ENCODE data around the gene WDR19. TPM values are rescaled to one million over a fixed set of nuclear protein-coding genes. Genes with fewer than 3 reads are reported as not detected.

Gene WDR19
- total RNA-seq, 1 experiment from 2014 or later = 23.3 TPM

GRCh38 chr4:39166669-39167068 lies 15.7 kb upstream of the WDR19 start:
- H3K56ac ChIP-seq (ENCODE audit: insufficient read length, low read depth, low read length) = no peak overlapping the region
- no CpG with 5 or more reads among the region's 7 CpGs for WGBS (ENCODE audit: extremely low coverage, insufficient read length, low lambda C conversion rate)
- H3K27ac ChIP-seq (ENCODE audit: insufficient read length, low read depth, low read length) = no peak overlapping the region
- no peaks in the 10 kb centered on the region for H3K9me3 ChIP-seq (ENCODE audit: control insufficient read depth, low read depth, low read length)
- H3K27me3 Mint-ChIP-seq (ENCODE audit: low read depth) = no peaks in the 10 kb centered on the region
- no peak overlapping the region for H2BK12ac ChIP-seq (ENCODE audit: insufficient read length, low read depth, low read length)
- H3K23me2 ChIP-seq (ENCODE audit: insufficient read length, low read depth, low read length, poor library complexity, severe bottlenecking) = no peaks in the 10 kb centered on the region
- H2BK5ac ChIP-seq (ENCODE audit: insufficient read length, low read length) = no peak overlapping the region
- no peaks in the 10 kb centered on the region for H3K36me3 Mint-ChIP-seq (ENCODE audit: insufficient read depth in 1 of 3, low read depth in 3 of 3)
- no peaks in the 10 kb centered on the region for H4K20me1 ChIP-seq (ENCODE audit: control insufficient read depth, insufficient read depth, insufficient read length)
- H3K27me3 ChIP-seq (ENCODE audit: insufficient read depth, low read length) = no peaks in the 10 kb centered on the region
- no peak overlapping the region for H3K18ac ChIP-seq (ENCODE audit: insufficient read length, low read depth, low read length)
- no peak overlapping the region for H4K8ac ChIP-seq (replicated peaks; ENCODE audit: insufficient read length, low read depth, low read length)
- H2BK15ac ChIP-seq (ENCODE audit: low read depth, low read length) = no peak overlapping the region
- no peak overlapping the region for H2BK20ac ChIP-seq (ENCODE audit: low read depth, low read length, poor library complexity, severe bottlenecking)
- no peak overlapping the region for H3K27ac Mint-ChIP-seq
- no peak overlapping the region for H3K9ac ChIP-seq (ENCODE audit: extremely low read depth, insufficient read length, low read length)
- no peak overlapping the region for H2AFZ ChIP-seq (ENCODE audit: low read length)
- no peak for DNase-seq
- H3K4ac ChIP-seq (ENCODE audit: low read depth, low read length) = no peak overlapping the region
- H3K9me3 Mint-ChIP-seq = no peaks in the 10 kb centered on the region
- no peaks in the 10 kb centered on the region for H3K79me1 ChIP-seq (ENCODE audit: insufficient read depth, low read depth, low read length, poor library complexity, severe bottlenecking)
- no peak overlapping the region for H4K5ac ChIP-seq (ENCODE audit: insufficient read length, low read depth, low read length)
- H3K4me1 Mint-ChIP-seq = peaks cover 10 to 11% of the 10 kb centered on the region in 2 experiments
- no peak overlapping the region for H3K4me2 ChIP-seq (ENCODE audit: insufficient read depth, insufficient read length, low read length)
- H3K4me1 ChIP-seq (ENCODE audit: insufficient read depth, low read length) = no peaks in the 10 kb centered on the region; the same call in 1 of the 2 replicates
- TF ChIP-seq, protein P1, sequence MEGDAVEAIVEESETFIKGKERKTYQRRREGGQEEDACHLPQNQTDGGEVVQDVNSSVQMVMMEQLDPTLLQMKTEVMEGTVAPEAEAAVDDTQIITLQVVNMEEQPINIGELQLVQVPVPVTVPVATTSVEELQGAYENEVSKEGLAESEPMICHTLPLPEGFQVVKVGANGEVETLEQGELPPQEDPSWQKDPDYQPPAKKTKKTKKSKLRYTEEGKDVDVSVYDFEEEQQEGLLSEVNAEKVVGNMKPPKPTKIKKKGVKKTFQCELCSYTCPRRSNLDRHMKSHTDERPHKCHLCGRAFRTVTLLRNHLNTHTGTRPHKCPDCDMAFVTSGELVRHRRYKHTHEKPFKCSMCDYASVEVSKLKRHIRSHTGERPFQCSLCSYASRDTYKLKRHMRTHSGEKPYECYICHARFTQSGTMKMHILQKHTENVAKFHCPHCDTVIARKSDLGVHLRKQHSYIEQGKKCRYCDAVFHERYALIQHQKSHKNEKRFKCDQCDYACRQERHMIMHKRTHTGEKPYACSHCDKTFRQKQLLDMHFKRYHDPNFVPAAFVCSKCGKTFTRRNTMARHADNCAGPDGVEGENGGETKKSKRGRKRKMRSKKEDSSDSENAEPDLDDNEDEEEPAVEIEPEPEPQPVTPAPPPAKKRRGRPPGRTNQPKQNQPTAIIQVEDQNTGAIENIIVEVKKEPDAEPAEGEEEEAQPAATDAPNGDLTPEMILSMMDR (conservative IDR thresholded peaks at IDR 0.05) = no peak
- H3K4me3 Mint-ChIP-seq = no peak overlapping the region
- H3K14ac ChIP-seq (ENCODE audit: insufficient read depth, low read length) = no peak overlapping the region
- H2AK5ac ChIP-seq (ENCODE audit: insufficient read length, low read length) = no peak overlapping the region
- H3T11ph ChIP-seq (ENCODE audit: low read length) = no peak overlapping the region
- H3K79me2 ChIP-seq (ENCODE audit: insufficient read depth, low read length) = no peaks in the 10 kb centered on the region
- H3K23ac ChIP-seq (ENCODE audit: insufficient read length, low read depth, low read length) = no peak overlapping the region
- H4K91ac ChIP-seq (ENCODE audit: insufficient read length, low read depth, low read length) = no peak overlapping the region
- H2BK120ac ChIP-seq (ENCODE audit: low read depth, low read length, poor library complexity, severe bottlenecking) = no peak overlapping the region
